ENCODE data around the gene DAZAP1.

Gene DAZAP1

DNA sequence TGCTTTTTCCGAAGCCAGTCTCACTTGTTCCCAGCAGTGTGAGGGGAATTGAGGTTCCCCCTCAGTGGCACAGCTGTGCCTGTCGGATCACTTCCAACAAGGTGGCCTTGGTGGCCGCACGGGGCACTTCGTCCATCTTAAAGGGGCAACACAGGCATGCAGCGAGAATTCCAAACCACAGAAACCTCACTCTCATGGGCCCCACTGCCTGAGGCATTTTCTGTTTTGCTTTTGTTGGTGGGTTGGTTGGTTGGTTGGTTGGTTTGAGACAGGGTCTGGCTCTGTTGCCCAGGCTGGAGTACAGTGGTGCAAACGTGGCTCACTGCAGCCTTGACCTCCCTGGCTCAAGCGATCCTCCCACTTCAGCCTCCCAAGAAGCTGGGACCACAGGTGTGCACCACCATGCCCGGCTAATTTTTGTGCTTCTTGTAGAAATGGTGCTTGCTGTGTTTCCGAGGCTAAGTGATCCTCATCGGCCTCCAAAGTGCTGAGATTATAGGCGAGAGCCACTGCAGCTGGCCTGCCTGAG, 27.4 kb upstream of the DAZAP1 start:
- TF ChIP-seq, protein P1, sequence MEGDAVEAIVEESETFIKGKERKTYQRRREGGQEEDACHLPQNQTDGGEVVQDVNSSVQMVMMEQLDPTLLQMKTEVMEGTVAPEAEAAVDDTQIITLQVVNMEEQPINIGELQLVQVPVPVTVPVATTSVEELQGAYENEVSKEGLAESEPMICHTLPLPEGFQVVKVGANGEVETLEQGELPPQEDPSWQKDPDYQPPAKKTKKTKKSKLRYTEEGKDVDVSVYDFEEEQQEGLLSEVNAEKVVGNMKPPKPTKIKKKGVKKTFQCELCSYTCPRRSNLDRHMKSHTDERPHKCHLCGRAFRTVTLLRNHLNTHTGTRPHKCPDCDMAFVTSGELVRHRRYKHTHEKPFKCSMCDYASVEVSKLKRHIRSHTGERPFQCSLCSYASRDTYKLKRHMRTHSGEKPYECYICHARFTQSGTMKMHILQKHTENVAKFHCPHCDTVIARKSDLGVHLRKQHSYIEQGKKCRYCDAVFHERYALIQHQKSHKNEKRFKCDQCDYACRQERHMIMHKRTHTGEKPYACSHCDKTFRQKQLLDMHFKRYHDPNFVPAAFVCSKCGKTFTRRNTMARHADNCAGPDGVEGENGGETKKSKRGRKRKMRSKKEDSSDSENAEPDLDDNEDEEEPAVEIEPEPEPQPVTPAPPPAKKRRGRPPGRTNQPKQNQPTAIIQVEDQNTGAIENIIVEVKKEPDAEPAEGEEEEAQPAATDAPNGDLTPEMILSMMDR (IDR thresholded peaks at IDR 0.05): no peak

DNA sequence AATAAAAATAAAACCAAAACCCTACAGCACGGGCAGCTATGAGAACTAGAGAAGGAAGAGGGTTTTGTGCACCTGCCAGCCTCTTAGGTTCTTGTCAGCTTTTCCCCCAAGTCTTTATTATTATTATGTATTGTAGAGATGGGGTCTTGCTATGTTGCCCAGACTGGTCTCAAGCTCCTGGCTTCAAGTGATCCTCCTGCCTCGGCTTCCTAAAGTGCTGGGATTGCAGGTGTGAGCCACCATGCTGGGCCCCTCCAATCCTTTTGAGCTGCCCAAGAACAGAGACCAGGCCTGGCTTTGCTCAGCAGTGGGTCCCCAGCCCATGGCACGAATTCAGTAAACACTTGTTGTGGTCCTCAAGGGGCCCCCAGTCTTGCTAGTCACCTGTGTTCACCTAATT, 25.1 kb upstream of the DAZAP1 start:
- TF ChIP-seq, protein P1 (IDR thresholded peaks at IDR 0.05): no peak

DNA sequence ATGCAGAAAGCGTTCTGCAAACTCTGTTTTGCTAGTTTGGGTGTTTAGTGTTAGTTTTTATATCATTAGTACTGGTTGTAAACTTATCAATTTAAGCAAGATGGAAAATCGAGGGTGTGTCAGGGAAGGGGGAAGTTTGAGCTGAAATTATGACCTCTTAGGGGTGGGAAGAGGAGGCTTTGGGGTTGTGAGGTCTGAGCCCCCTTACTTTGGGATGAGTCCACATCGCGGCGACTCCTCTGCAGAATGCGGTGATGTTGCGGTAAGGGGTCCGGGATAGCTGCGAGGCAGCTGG, 24.4 kb upstream of the DAZAP1 start:
- TF ChIP-seq, protein P1 (IDR thresholded peaks at IDR 0.05): no peak

DNA sequence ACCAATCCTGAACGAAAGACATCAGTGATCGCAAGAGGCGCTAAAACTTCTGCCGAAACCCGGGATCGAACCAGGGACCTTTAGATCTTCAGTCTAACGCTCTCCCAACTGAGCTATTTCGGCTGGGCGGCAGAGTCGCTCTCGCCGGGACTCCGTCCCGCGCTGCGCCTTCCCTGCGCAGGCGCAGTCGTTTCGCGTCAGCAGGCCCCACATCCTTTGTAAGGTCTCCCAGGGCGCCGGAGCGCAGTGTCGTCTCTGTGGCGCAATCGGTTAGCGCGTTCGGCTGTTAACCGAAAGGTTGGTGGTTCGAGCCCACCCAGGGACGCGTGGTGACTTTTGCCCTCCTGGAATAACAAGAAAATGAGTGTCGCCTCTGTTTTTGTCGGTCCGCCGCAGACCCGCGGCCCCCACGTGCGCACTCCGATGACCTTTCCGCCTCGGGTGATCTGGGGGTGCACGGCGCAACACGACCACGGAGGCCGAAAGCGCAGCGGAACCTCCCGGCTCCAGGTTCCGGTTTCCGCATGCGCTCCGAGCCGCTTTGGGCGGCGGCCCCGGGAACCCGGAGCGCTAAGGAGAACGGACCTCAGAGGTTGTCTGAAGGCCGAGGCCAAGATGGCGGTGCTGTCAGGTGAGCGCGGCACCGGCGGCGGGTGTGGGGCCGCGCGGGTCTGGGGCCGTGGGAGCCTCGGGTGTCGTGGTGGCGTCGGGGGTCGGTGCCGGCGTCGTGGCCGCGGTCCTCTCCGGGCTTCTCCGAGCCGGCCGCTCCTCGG, 23.9 kb upstream of the DAZAP1 start, which contains the start of gene NDUFS7:
Gene NDUFS7 (plus strand): TSS at position 596 of the 773 bp plus-strand sequence. CDS start 20 bp downstream, at position 616.
- TF ChIP-seq, protein P1 (IDR thresholded peaks at IDR 0.05): no peak

DNA sequence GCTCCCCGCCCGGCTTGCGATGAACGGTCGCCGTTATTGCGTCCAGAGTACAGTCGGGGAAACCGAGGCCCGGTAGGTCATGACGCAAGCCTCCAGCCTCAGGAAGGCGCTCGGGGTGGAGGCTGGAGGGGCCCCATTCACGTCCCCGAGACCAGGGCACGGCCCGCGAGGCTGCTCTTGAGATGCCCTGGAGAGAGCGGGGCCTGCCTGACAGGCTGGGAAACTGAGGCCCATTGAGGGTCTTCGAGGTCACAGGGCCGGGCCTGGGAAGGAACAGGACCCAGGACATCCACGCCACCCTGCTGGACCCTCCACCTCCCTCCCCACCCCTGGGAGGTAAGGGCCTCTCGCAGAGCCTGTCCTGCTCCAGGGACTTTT, 23.3 kb upstream of the DAZAP1 start:
- TF ChIP-seq, protein P1 (IDR thresholded peaks at IDR 0.05): no peak

DNA sequence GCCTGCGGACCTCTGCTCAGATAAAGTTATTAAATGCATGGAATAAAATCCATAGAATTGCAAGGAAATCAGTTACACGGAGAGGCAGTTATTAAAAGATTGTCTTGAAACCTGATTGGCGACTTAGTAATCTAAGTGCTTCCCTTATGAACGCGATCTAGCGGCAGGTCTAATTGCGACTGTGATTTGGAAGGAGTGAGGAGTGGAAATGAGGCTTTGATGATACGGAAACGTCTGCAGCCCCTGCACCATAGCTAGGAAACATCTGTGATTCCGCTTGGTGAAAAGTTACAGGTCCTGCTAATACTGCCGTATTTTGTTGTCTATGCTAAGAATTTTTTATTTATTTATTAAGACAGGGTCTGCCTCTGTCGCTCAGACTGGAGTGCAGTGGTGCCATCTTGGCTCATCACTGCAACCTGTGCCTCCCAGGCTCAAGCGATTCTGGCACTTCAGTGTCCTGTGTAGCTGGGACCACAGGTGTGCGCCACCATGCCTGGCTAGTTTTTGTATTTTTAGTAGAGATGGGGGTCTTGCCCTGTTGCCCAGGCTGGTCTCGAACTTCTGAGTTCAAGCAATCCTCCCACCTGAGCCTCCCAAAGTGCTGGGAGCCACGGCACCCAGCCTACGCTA, 22.8 kb upstream of the DAZAP1 start:
- TF ChIP-seq, protein P1 (IDR thresholded peaks at IDR 0.05): no peak

DNA sequence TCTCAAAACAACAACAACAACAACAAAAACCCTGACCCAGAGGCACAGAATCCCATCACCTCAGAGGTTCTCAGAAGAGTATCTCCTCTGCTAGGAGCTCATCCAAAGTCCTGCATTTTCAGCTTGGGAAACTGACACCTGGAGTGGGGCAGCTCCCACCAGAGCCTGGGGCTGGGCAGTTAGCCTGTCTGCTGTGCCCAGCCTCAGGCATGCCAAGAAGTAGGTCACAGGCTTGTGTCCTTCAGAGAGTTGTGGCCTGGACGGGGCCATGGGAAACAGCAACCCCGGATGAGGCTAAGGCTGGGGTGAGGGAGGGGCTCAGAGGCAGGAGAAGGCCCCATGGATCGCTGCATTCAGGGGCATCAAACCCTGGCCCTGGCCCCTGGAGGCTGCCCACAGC, 21.6 kb upstream of the DAZAP1 start:
- TF ChIP-seq, protein P1 (IDR thresholded peaks at IDR 0.05): no peak

All from LNCAP (cell line).